Mesenchymal stem cell (in vitro differentiated cells and primary cell): ENCODE data around the gene TREX2.

Experiments used
- DNase-seq: peaks from one replicate; pipeline ENCODE4 v3.0.0-alpha.2; 2013
- H2AFZ ChIP-seq: one replicate; pipeline ENCODE4 v1.6.1; 2013; ENCODE audit warnings: low read depth, mild to moderate bottlenecking, control low read depth, inconsistent platforms, low read length, moderate library complexity
- H2AK5ac ChIP-seq: 2 replicates; pipeline ENCODE4 v1.6.1; 2013; ENCODE audit warnings: low read length, moderate library complexity, mild to moderate bottlenecking, inconsistent platforms; ENCODE audit not compliant: severe bottlenecking
- H2BK120ac ChIP-seq: one replicate; pipeline ENCODE4 v1.6.1; 2013; ENCODE audit warnings: low read depth, mild to moderate bottlenecking, inconsistent platforms, low read length, moderate library complexity
- H2BK12ac ChIP-seq, 2 experiments: one replicate each; pipeline ENCODE4 v1.6.1; 2013; ENCODE audit warnings: inconsistent platforms in 2 of 2, low read length in 2 of 2, mild to moderate bottlenecking in 2 of 2, moderate library complexity in 2 of 2, control low read depth in 1 of 2
- H2BK15ac ChIP-seq: one replicate; pipeline ENCODE4 v1.6.1; 2013; ENCODE audit warnings: mild to moderate bottlenecking, low read depth, inconsistent platforms; ENCODE audit not compliant: poor library complexity, severe bottlenecking
- H2BK5ac ChIP-seq: 2 replicates; pipeline ENCODE4 v1.6.1; 2013; ENCODE audit warnings: low read depth, mild to moderate bottlenecking, low read length, control low read depth, inconsistent platforms; ENCODE audit not compliant: poor library complexity, severe bottlenecking
- H3K14ac ChIP-seq, 2 experiments: one replicate each; pipeline ENCODE4 v1.6.1; 2013; ENCODE audit warnings: inconsistent platforms in 2 of 2, low read length in 2 of 2, control low read depth in 1 of 2, mild to moderate bottlenecking in 1 of 2, moderate library complexity in 1 of 2
- H3K18ac ChIP-seq, 2 experiments: one replicate each; pipeline ENCODE4 v1.6.1; 2013; ENCODE audit warnings: inconsistent platforms in 2 of 2, low read length in 2 of 2, control low read depth in 1 of 2, low read depth in 1 of 2, mild to moderate bottlenecking in 1 of 2
- H3K23ac ChIP-seq, 2 experiments: one replicate each; pipeline ENCODE4 v1.6.1; 2013; ENCODE audit warnings: inconsistent platforms in 2 of 2, low read length in 2 of 2, mild to moderate bottlenecking in 2 of 2, moderate library complexity in 2 of 2, control low read depth in 1 of 2
- H3K27ac ChIP-seq: 2 replicates; pipeline ENCODE4 v1.5.1; 2013; ENCODE audit warnings: mild to moderate bottlenecking, moderate library complexity, low read length, control low read depth, inconsistent platforms; ENCODE audit not compliant: poor library complexity, severe bottlenecking
- H3K27me3 ChIP-seq, 2 experiments: 2 replicates each; pipeline versions ENCODE4 v1.6.1 to v1.7.0; 2013; ENCODE audit warnings: low read length in 2 of 2, mild to moderate bottlenecking in 2 of 2, moderate library complexity in 2 of 2, control low read depth in 1 of 2, inconsistent platforms in 1 of 2; ENCODE audit not compliant: control insufficient read depth in 1 of 2, insufficient read depth in 1 of 2
- H3K36me3 ChIP-seq, 2 experiments: 2 replicates each; pipeline versions ENCODE4 v1.6.1 to v1.7.0; 2013; ENCODE audit warnings: low read length in 2 of 2, control low read depth in 1 of 2, inconsistent platforms in 1 of 2, low read depth in 1 of 2, mild to moderate bottlenecking in 1 of 2; ENCODE audit not compliant: insufficient read depth in 2 of 2, control insufficient read depth in 1 of 2
- H3K4ac ChIP-seq, 2 experiments: one replicate each; pipeline ENCODE4 v1.6.1; 2013; ENCODE audit warnings: inconsistent platforms in 2 of 2, low read length in 2 of 2, mild to moderate bottlenecking in 2 of 2, moderate library complexity in 2 of 2, control low read depth in 1 of 2, low read depth in 1 of 2
- H3K4me1 ChIP-seq: 2 replicates; pipeline ENCODE4 v1.6.1; 2013; ENCODE audit warnings: low read depth, low read length, control low read depth; ENCODE audit not compliant: control insufficient read depth, insufficient read depth
- H3K4me2 ChIP-seq: 2 replicates; pipeline ENCODE4 v1.6.1; 2013; ENCODE audit warnings: low read length, mild to moderate bottlenecking, inconsistent platforms; ENCODE audit not compliant: poor library complexity, severe bottlenecking
- H3K4me3 ChIP-seq, 2 experiments: 2 replicates each; pipeline versions ENCODE4 v1.5.1 to v1.7.0; 2013; ENCODE audit warnings: low read length in 2 of 2, mild to moderate bottlenecking in 2 of 2, control low read depth in 1 of 2, low read depth in 1 of 2; ENCODE audit not compliant: insufficient read depth in 1 of 2
- H3K79me1 ChIP-seq: replicated peaks from 2 replicates; pipeline ENCODE4 v1.6.1; 2013; ENCODE audit warnings: mild to moderate bottlenecking, control low read depth, low read length, inconsistent platforms; ENCODE audit not compliant: poor library complexity, severe bottlenecking
- H3K9ac ChIP-seq: 2 replicates; pipeline ENCODE4 v1.7.0; 2013; ENCODE audit warnings: mild to moderate bottlenecking, low read length, moderate library complexity
- H3K9me3 ChIP-seq: 2 replicates; pipeline ENCODE4 v1.7.0; 2013; ENCODE audit warnings: mild to moderate bottlenecking, low read length; ENCODE audit not compliant: control insufficient read depth
- H4K8ac ChIP-seq: one replicate; pipeline ENCODE4 v1.6.1; 2013; ENCODE audit warnings: inconsistent platforms, mild to moderate bottlenecking, low read length, moderate library complexity
- H4K91ac ChIP-seq: one replicate; pipeline ENCODE4 v1.6.1; 2013; ENCODE audit warnings: mild to moderate bottlenecking, low read length, inconsistent platforms
- WGBS: methylation state at CpG from one replicate; pipeline ENCODE4 v1.1.7; 2013; ENCODE audit warnings: mixed read lengths; 5-methylcytosine and 5-hydroxymethylcytosine counted together

Gene TREX2

DNA sequence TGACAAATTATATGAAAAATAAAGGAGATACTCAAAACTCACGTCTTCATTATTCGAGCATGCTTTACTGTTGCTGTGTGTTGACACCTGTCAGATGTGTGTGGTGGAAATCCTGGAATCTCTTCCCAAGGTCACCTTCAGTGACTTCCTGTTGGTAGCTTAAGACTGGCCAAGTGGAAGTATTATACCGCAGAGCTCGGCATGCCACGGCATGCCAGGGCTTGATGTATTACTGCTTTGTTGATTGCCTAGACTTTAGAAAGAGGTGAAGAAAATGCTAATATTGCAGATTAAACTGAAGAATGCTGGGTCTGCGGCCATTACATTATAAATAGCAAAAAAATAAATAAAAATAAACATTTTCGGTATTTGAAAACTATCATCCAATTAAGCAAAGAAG is 4.6 kb downstream of the TREX2 start:
- no peak overlapping the region for H3K27ac ChIP-seq
- H3K4me2 ChIP-seq: no peak overlapping the region
- WGBS: 99% methylated on average over 5 of the region's 7 CpGs
- no peak overlapping the region for H3K4ac ChIP-seq
- no peak overlapping the region for H4K91ac ChIP-seq
- no peak overlapping the region for H2AFZ ChIP-seq
- no peak overlapping the region for H3K14ac ChIP-seq
- H2BK12ac ChIP-seq: no peak overlapping the region
- H3K79me1 ChIP-seq: no peaks in the 10 kb centered on the region
- H2BK15ac ChIP-seq: no peak overlapping the region
- H4K8ac ChIP-seq: no peak overlapping the region
- no peak overlapping the region for H2AK5ac ChIP-seq
- H2BK5ac ChIP-seq: no peak overlapping the region
- no peaks in the 10 kb centered on the region for H3K9me3 ChIP-seq
- no peak overlapping the region for H3K9ac ChIP-seq
- H3K18ac ChIP-seq: no peak overlapping the region
- H3K23ac ChIP-seq: no peak overlapping the region
- peaks cover 0 to 54% of the 10 kb centered on the region in 2 experiments for H3K27me3 ChIP-seq
- no peak overlapping the region for H2BK120ac ChIP-seq
- H3K4me1 ChIP-seq: no peaks in the 10 kb centered on the region
- no peak overlapping the region for H3K4me3 ChIP-seq
- H3K36me3 ChIP-seq: peaks cover 0 to 6% of the 10 kb centered on the region in 2 experiments
- DNase-seq: no peak

DNA sequence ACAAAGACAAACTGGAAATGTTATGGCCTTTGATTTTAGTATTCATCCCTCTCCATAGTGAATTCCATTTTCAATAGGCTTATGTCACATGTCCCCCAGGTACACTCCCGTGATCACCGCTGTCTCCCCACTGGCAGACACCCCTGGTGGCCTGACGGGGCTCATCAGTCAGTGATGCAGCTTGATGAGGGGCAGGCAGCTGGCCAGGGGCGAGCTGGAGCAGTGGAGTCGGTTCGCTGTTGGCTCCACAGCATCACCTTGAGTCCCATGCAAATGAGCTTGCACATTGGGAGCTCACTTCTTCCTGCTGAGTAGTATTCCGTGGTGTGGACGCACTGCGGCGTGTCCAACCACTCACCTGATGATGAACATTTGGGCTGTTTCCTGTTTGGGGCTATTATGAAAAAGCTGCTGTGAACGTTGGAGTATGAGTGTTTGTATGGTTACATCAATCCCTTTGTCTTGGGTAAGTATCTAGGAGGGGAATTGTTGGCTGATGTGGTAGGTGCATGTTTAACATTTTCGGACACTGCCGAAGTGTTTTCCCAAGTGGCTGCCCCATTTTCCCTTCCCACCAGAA is 5.2 kb downstream of the TREX2 start:
- no peak overlapping the region for H3K27ac ChIP-seq
- WGBS: 91% methylated on average over 11 of the region's 13 CpGs
- H2BK5ac ChIP-seq: no peak overlapping the region
- H3K27me3 ChIP-seq: peaks cover 0 to 54% of the 10 kb centered on the region in 2 experiments
- H4K8ac ChIP-seq: no peak overlapping the region
- no peak overlapping the region for H2BK15ac ChIP-seq
- H3K36me3 ChIP-seq: peaks cover 0 to 6% of the 10 kb centered on the region in 2 experiments
- no peak overlapping the region for H3K14ac ChIP-seq
- no peak overlapping the region for H4K91ac ChIP-seq
- no peak overlapping the region for H3K4me3 ChIP-seq
- H3K4me1 ChIP-seq: no peaks in the 10 kb centered on the region
- no peak overlapping the region for H3K18ac ChIP-seq
- no peak overlapping the region for H2AFZ ChIP-seq
- H3K23ac ChIP-seq: no peak overlapping the region
- H3K4ac ChIP-seq: no peak overlapping the region
- no peak overlapping the region for H2AK5ac ChIP-seq
- no peaks in the 10 kb centered on the region for H3K79me1 ChIP-seq
- no peak overlapping the region for H3K9ac ChIP-seq
- no peak overlapping the region for H3K4me2 ChIP-seq
- no peak overlapping the region for H2BK12ac ChIP-seq
- no peaks in the 10 kb centered on the region for H3K9me3 ChIP-seq
- DNase-seq: no peak
- no peak overlapping the region for H2BK120ac ChIP-seq

GRCh38 chrX:153439977-153440376 is 5.9 kb downstream of the TREX2 start:
- H3K27me3 ChIP-seq: peaks cover 0 to 59% of the 10 kb centered on the region in 2 experiments
- no peak overlapping the region for H2BK120ac ChIP-seq
- no peaks in the 10 kb centered on the region for H3K4me1 ChIP-seq
- no peak overlapping the region for H3K27ac ChIP-seq
- no peak overlapping the region for H3K4me3 ChIP-seq
- no peak overlapping the region for H4K8ac ChIP-seq
- peak overlapping the region in 1 of 2 experiments; percentile 60 for H3K14ac ChIP-seq
- no peak overlapping the region for H2BK15ac ChIP-seq
- no peak overlapping the region for H3K23ac ChIP-seq
- 93% methylated on average over 4 of the region's 4 CpGs for WGBS
- H2AK5ac ChIP-seq: no peak overlapping the region
- no peak overlapping the region for H3K4ac ChIP-seq
- H3K18ac ChIP-seq: no peak overlapping the region
- H3K79me1 ChIP-seq: no peaks in the 10 kb centered on the region
- no peaks in the 10 kb centered on the region for H3K9me3 ChIP-seq
- peaks cover 0 to 5% of the 10 kb centered on the region in 2 experiments for H3K36me3 ChIP-seq
- H2BK12ac ChIP-seq: no peak overlapping the region
- no peak overlapping the region for H3K9ac ChIP-seq
- no peak overlapping the region for H2BK5ac ChIP-seq
- H2AFZ ChIP-seq: no peak overlapping the region
- H4K91ac ChIP-seq: no peak overlapping the region
- no peak for DNase-seq
- no peak overlapping the region for H3K4me2 ChIP-seq

DNA sequence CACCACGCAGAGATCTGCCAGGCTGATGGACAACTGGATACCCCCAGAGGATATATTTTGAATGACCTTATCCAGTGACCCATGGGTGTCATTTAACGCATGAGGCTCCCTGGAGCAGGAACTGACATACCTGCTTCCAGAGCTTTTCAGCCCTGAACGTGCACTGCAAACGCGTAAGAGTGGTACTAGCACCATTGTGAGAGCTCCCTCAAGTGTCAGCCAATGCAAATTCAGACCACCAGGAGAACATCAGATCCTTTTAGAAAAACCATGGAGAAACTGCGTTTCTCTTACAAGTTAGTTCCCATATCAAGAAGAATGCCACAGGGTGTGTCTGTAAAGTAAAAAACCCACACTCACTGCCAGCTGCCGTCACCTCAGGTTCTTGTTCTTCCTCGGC is 7.3 kb downstream of the TREX2 start:
- no peak overlapping the region for H2BK5ac ChIP-seq
- H2BK120ac ChIP-seq: no peak overlapping the region
- no peaks in the 10 kb centered on the region for H3K79me1 ChIP-seq
- no peak overlapping the region for H4K8ac ChIP-seq
- H2AFZ ChIP-seq: peak overlapping the region; percentile 42
- no peak overlapping the region for H3K4me2 ChIP-seq
- no peak overlapping the region for H3K27ac ChIP-seq
- H3K23ac ChIP-seq: no peak overlapping the region
- H3K27me3 ChIP-seq: peaks cover 0 to 74% of the 10 kb centered on the region in 2 experiments
- H2BK12ac ChIP-seq: no peak overlapping the region
- H3K9me3 ChIP-seq: no peaks in the 10 kb centered on the region
- peak; percentile 11 for DNase-seq
- no peak overlapping the region for H3K4me3 ChIP-seq
- no peak overlapping the region for H3K14ac ChIP-seq
- H3K4me1 ChIP-seq: no peaks in the 10 kb centered on the region
- no peak overlapping the region for H3K9ac ChIP-seq
- H3K36me3 ChIP-seq: no peaks in the 10 kb centered on the region
- H3K18ac ChIP-seq: no peak overlapping the region
- no peak overlapping the region for H3K4ac ChIP-seq
- WGBS: 43% methylated on average over 8 of the region's 8 CpGs
- H2BK15ac ChIP-seq: no peak overlapping the region
- H2AK5ac ChIP-seq: no peak overlapping the region
- H4K91ac ChIP-seq: no peak overlapping the region
